ENCODE measurements around the gene NBEA.

NBEA gene

GRCh38 chr13:35690581-35691207 is 748.6 kb downstream of the NBEA start:
- H3K9ac ChIP-seq, result no peak overlapping the region
- TF ChIP-seq Cebpa-rat (IDR thresholded peaks at IDR 0.05), result no peak
- H3K4me2 ChIP-seq, result no peak overlapping the region
- no peaks in the 10 kb centered on the region for H4K20me1 ChIP-seq
- no peaks in the 10 kb centered on the region for H3K4me1 ChIP-seq
- no peaks in the 10 kb centered on the region for H3K36me3 ChIP-seq
- H3K27ac ChIP-seq, result no peak overlapping the region
- no peaks in the 10 kb centered on the region for H3K27me3 ChIP-seq
- no peak overlapping the region for H3K4me3 ChIP-seq
- H3K9me3 ChIP-seq (replicated peaks in 1 of 11), result no peaks in the 10 kb centered on the region

GRCh38 chr13:35693134-35693784 is 751.2 kb downstream of the NBEA start:
- no peak overlapping the region for H3K9ac ChIP-seq
- no peak for TF ChIP-seq Cebpa-rat (IDR thresholded peaks at IDR 0.05)
- H3K9me3 ChIP-seq (replicated peaks in 1 of 11), result no peaks in the 10 kb centered on the region
- H3K36me3 ChIP-seq, result no peaks in the 10 kb centered on the region
- no peaks in the 10 kb centered on the region for H4K20me1 ChIP-seq
- H3K4me1 ChIP-seq, result no peaks in the 10 kb centered on the region
- H3K4me2 ChIP-seq, result no peak overlapping the region
- no peak overlapping the region for H3K27ac ChIP-seq
- no peak overlapping the region for H3K4me3 ChIP-seq
- H3K27me3 ChIP-seq, result no peaks in the 10 kb centered on the region

- Histone ChIP-seq H3K36me3 (no peaks in the 10 kb centered on the region), H3K4me2 (no peak overlapping the region), H3K9me3 (replicated peaks in 1 of 11) (no peaks in the 10 kb centered on the region), H3K27me3 (no peaks in the 10 kb centered on the region), H3K27ac (no peak overlapping the region), H3K4me3 (no peak overlapping the region), H3K9ac (no peak overlapping the region), H3K4me1 (no peaks in the 10 kb centered on the region), H4K20me1 (no peaks in the 10 kb centered on the region)
- TF ChIP-seq Cebpa-rat (IDR thresholded peaks at IDR 0.05), result no peak
Observed at GRCh38 chr13:35694031-35694430, 752.0 kb downstream of the NBEA start.

- TF ChIP-seq Cebpa-rat (IDR thresholded peaks at IDR 0.05), result no peak
- Histone ChIP-seq H3K4me3 (no peak overlapping the region), H3K27ac (no peak overlapping the region), H3K36me3 (no peaks in the 10 kb centered on the region), H3K9me3 (replicated peaks in 1 of 11) (no peaks in the 10 kb centered on the region), H3K9ac (no peak overlapping the region), H3K4me1 (no peaks in the 10 kb centered on the region), H3K4me2 (no peak overlapping the region), H3K27me3 (no peaks in the 10 kb centered on the region), H4K20me1 (no peaks in the 10 kb centered on the region)
Observed at GRCh38 chr13:35694549-35695447, 752.7 kb downstream of the NBEA start.

- no peak for TF ChIP-seq Cebpa-rat (IDR thresholded peaks at IDR 0.05)
- H3K27ac ChIP-seq, result no peak overlapping the region
- H3K4me2 ChIP-seq, result no peak overlapping the region
- H3K4me1 ChIP-seq, result no peaks in the 10 kb centered on the region
- H4K20me1 ChIP-seq, result no peaks in the 10 kb centered on the region
- H3K9ac ChIP-seq, result no peak overlapping the region
- H3K27me3 ChIP-seq, result no peaks in the 10 kb centered on the region
- no peaks in the 10 kb centered on the region for H3K9me3 ChIP-seq (replicated peaks in 1 of 11)
- no peaks in the 10 kb centered on the region for H3K36me3 ChIP-seq
- H3K4me3 ChIP-seq, result no peak overlapping the region
Observed at GRCh38 chr13:35695448-35695770, 753.3 kb downstream of the NBEA start.

- TF ChIP-seq Cebpa-rat (IDR thresholded peaks at IDR 0.05), result no peak
- Histone ChIP-seq H3K9ac (no peak overlapping the region), H3K9me3 (replicated peaks in 1 of 11) (no peaks in the 10 kb centered on the region), H3K27me3 (no peaks in the 10 kb centered on the region), H3K27ac (no peak overlapping the region), H3K4me1 (no peaks in the 10 kb centered on the region), H3K4me2 (no peak overlapping the region), H3K4me3 (no peak overlapping the region), H4K20me1 (no peaks in the 10 kb centered on the region), H3K36me3 (no peaks in the 10 kb centered on the region)
Observed at GRCh38 chr13:35697186-35697730, 755.2 kb downstream of the NBEA start.

- no peaks in the 10 kb centered on the region for H3K9me3 ChIP-seq (replicated peaks in 1 of 11)
- H3K9ac ChIP-seq, result no peak overlapping the region
- no peaks in the 10 kb centered on the region for H3K27me3 ChIP-seq
- no peaks in the 10 kb centered on the region for H4K20me1 ChIP-seq
- no peak for TF ChIP-seq Cebpa-rat (IDR thresholded peaks at IDR 0.05)
- no peak overlapping the region for H3K4me3 ChIP-seq
- H3K4me1 ChIP-seq, result no peaks in the 10 kb centered on the region
- no peaks in the 10 kb centered on the region for H3K36me3 ChIP-seq
- no peak overlapping the region for H3K27ac ChIP-seq
- no peak overlapping the region for H3K4me2 ChIP-seq
Observed at GRCh38 chr13:35698911-35699576, 757.0 kb downstream of the NBEA start.

- no peaks in the 10 kb centered on the region for H3K9me3 ChIP-seq (replicated peaks in 1 of 11)
- no peak overlapping the region for H3K9ac ChIP-seq
- H3K27ac ChIP-seq, result no peak overlapping the region
- no peak for TF ChIP-seq Cebpa-rat (IDR thresholded peaks at IDR 0.05)
- H3K27me3 ChIP-seq, result no peaks in the 10 kb centered on the region
- no peak overlapping the region for H3K4me2 ChIP-seq
- no peak overlapping the region for H3K4me3 ChIP-seq
- H3K36me3 ChIP-seq, result no peaks in the 10 kb centered on the region
- no peaks in the 10 kb centered on the region for H3K4me1 ChIP-seq
- no peaks in the 10 kb centered on the region for H4K20me1 ChIP-seq
Observed at GRCh38 chr13:35699825-35700510, 757.9 kb downstream of the NBEA start.

- no peak for TF ChIP-seq Cebpa-rat (IDR thresholded peaks at IDR 0.05)
- Histone ChIP-seq H3K27ac (no peak overlapping the region), H4K20me1 (no peaks in the 10 kb centered on the region), H3K36me3 (no peaks in the 10 kb centered on the region), H3K4me1 (no peaks in the 10 kb centered on the region), H3K9me3 (replicated peaks in 1 of 11) (no peaks in the 10 kb centered on the region), H3K4me3 (no peak overlapping the region), H3K27me3 (no peaks in the 10 kb centered on the region), H3K9ac (no peak overlapping the region), H3K4me2 (no peak overlapping the region)
Observed at GRCh38 chr13:35700671-35701070, 758.6 kb downstream of the NBEA start.
